ENCODE results near the gene CHID1. TPM values are rescaled to one million over a fixed set of nuclear protein-coding genes. Genes with fewer than 3 reads are reported as not detected.

The CHID1 gene
- total RNA-seq, 3 donors from 2014 or later: 102 to 115 (median 104) TPM

GRCh38 chr11:876545-876944 lies 34.1 kb downstream of the CHID1 start:
- no peak for DNase-seq
- no peaks in the 10 kb centered on the region for H3K27me3 Mint-ChIP-seq (ENCODE audit: low read depth)
- no peaks in the 10 kb centered on the region for H3K9me3 Mint-ChIP-seq
- H3K4me1 Mint-ChIP-seq (ENCODE audit: low read depth): no peaks in the 10 kb centered on the region
- no peak for ATAC-seq
- H3K4me3 Mint-ChIP-seq: no peak overlapping the region
- peaks cover 30% of the 10 kb centered on the region for H3K36me3 Mint-ChIP-seq (ENCODE audit: insufficient read depth)

GRCh38 chr11:875769-876301 lies 34.8 kb downstream of the CHID1 start:
- H3K36me3 Mint-ChIP-seq (ENCODE audit: insufficient read depth): peaks cover 27% of the 10 kb centered on the region

GRCh38 chr11:875203-875602 lies 35.4 kb downstream of the CHID1 start:
- ATAC-seq: no peak
- Mint-ChIP-seq H3K36me3 (ENCODE audit: insufficient read depth) (peaks cover 23% of the 10 kb centered on the region), H3K4me1 (ENCODE audit: low read depth) (no peaks in the 10 kb centered on the region), H3K27me3 (ENCODE audit: low read depth) (no peaks in the 10 kb centered on the region), H3K4me3 (no peak overlapping the region), H3K9me3 (no peaks in the 10 kb centered on the region)
- no peak for DNase-seq

More at GRCh38 chr11:875769-876301, 34.8 kb downstream of the CHID1 start:
- H3K9me3 Mint-ChIP-seq: no peaks in the 10 kb centered on the region
- ATAC-seq (no peak), DNase-seq (no peak)
- no peaks in the 10 kb centered on the region for H3K4me1 Mint-ChIP-seq (ENCODE audit: low read depth)
- no peaks in the 10 kb centered on the region for H3K27me3 Mint-ChIP-seq (ENCODE audit: low read depth)
- H3K4me3 Mint-ChIP-seq: no peak overlapping the region

GRCh38 chr11:873706-874105 lies 36.9 kb downstream of the CHID1 start:
- H3K27me3 Mint-ChIP-seq (ENCODE audit: low read depth): no peaks in the 10 kb centered on the region
- H3K9me3 Mint-ChIP-seq: no peaks in the 10 kb centered on the region
- peaks cover 18% of the 10 kb centered on the region for H3K36me3 Mint-ChIP-seq (ENCODE audit: insufficient read depth)
- no peak for DNase-seq
- no peaks in the 10 kb centered on the region for H3K4me1 Mint-ChIP-seq (ENCODE audit: low read depth)
- no peak overlapping the region for H3K4me3 Mint-ChIP-seq
- no peak for ATAC-seq

GRCh38 chr11:872799-873198 lies 37.8 kb downstream of the CHID1 start:
- Mint-ChIP-seq H3K27me3 (ENCODE audit: low read depth) (no peaks in the 10 kb centered on the region), H3K4me3 (no peak overlapping the region), H3K9me3 (no peaks in the 10 kb centered on the region), H3K4me1 (ENCODE audit: low read depth) (no peaks in the 10 kb centered on the region), H3K36me3 (ENCODE audit: insufficient read depth) (peaks cover 18% of the 10 kb centered on the region)
- ATAC-seq (no peak), DNase-seq (no peak)

- Mint-ChIP-seq H3K4me1 (ENCODE audit: low read depth) (no peaks in the 10 kb centered on the region), H3K27me3 (ENCODE audit: low read depth) (no peaks in the 10 kb centered on the region), H3K4me3 (no peak overlapping the region), H3K36me3 (ENCODE audit: insufficient read depth) (peaks cover 16% of the 10 kb centered on the region), H3K9me3 (no peaks in the 10 kb centered on the region)
- ATAC-seq: no peak
- DNase-seq: no peak
Measured at GRCh38 chr11:871472-871871, 39.1 kb downstream of the CHID1 start.

GRCh38 chr11:870418-870817 lies 40.2 kb downstream of the CHID1 start:
- no peaks in the 10 kb centered on the region for H3K4me1 Mint-ChIP-seq (ENCODE audit: low read depth)
- no peak for ATAC-seq
- no peaks in the 10 kb centered on the region for H3K27me3 Mint-ChIP-seq (ENCODE audit: low read depth)
- peaks cover 9% of the 10 kb centered on the region for H3K36me3 Mint-ChIP-seq (ENCODE audit: insufficient read depth)
- no peak overlapping the region for H3K4me3 Mint-ChIP-seq
- no peaks in the 10 kb centered on the region for H3K9me3 Mint-ChIP-seq
- DNase-seq: no peak

- Mint-ChIP-seq H3K4me1 (ENCODE audit: low read depth) (no peaks in the 10 kb centered on the region), H3K4me3 (no peak overlapping the region), H3K27me3 (ENCODE audit: low read depth) (no peaks in the 10 kb centered on the region), H3K9me3 (no peaks in the 10 kb centered on the region), H3K36me3 (ENCODE audit: insufficient read depth) (peaks cover 8% of the 10 kb centered on the region)
- DNase-seq (no peak), ATAC-seq (no peak)
Measured at GRCh38 chr11:870127-870413, 40.5 kb downstream of the CHID1 start.

GRCh38 chr11:869399-870126 lies 41.0 kb downstream of the CHID1 start:
- no peak for ATAC-seq
- peaks cover 8% of the 10 kb centered on the region for H3K36me3 Mint-ChIP-seq (ENCODE audit: insufficient read depth)
- DNase-seq: no peak
- H3K4me3 Mint-ChIP-seq: no peak overlapping the region
- H3K9me3 Mint-ChIP-seq: no peaks in the 10 kb centered on the region
- no peaks in the 10 kb centered on the region for H3K27me3 Mint-ChIP-seq (ENCODE audit: low read depth)
- no peaks in the 10 kb centered on the region for H3K4me1 Mint-ChIP-seq (ENCODE audit: low read depth)

GRCh38 chr11:868802-869201 lies 41.8 kb downstream of the CHID1 start:
- H3K27me3 Mint-ChIP-seq (ENCODE audit: low read depth): no peaks in the 10 kb centered on the region
- no peaks in the 10 kb centered on the region for H3K9me3 Mint-ChIP-seq
- ATAC-seq (no peak), DNase-seq (no peak)
- H3K36me3 Mint-ChIP-seq (ENCODE audit: insufficient read depth): peaks cover 6% of the 10 kb centered on the region
- H3K4me1 Mint-ChIP-seq (ENCODE audit: low read depth): no peaks in the 10 kb centered on the region
- no peak overlapping the region for H3K4me3 Mint-ChIP-seq

- ATAC-seq (no peak), DNase-seq (no peak)
- no peak overlapping the region for H3K4me3 Mint-ChIP-seq
- H3K9me3 Mint-ChIP-seq: no peaks in the 10 kb centered on the region
- peaks cover 2% of the 10 kb centered on the region for H3K36me3 Mint-ChIP-seq (ENCODE audit: insufficient read depth)
- no peaks in the 10 kb centered on the region for H3K4me1 Mint-ChIP-seq (ENCODE audit: low read depth)
- H3K27me3 Mint-ChIP-seq (ENCODE audit: low read depth): no peaks in the 10 kb centered on the region
Measured at GRCh38 chr11:868394-868793, 42.2 kb downstream of the CHID1 start.

- Mint-ChIP-seq H3K4me3 (no peak overlapping the region), H3K9me3 (no peaks in the 10 kb centered on the region), H3K36me3 (ENCODE audit: insufficient read depth) (no peaks in the 10 kb centered on the region), H3K27me3 (ENCODE audit: low read depth) (no peaks in the 10 kb centered on the region), H3K4me1 (ENCODE audit: low read depth) (no peaks in the 10 kb centered on the region)
- no peak for DNase-seq
- ATAC-seq: no peak
Measured at GRCh38 chr11:867856-868358, 42.7 kb downstream of the CHID1 start.

GRCh38 chr11:866481-866880 lies 44.1 kb downstream of the CHID1 start:
- Mint-ChIP-seq H3K36me3 (ENCODE audit: insufficient read depth) (no peaks in the 10 kb centered on the region), H3K27me3 (ENCODE audit: low read depth) (no peaks in the 10 kb centered on the region), H3K4me1 (ENCODE audit: low read depth) (no peaks in the 10 kb centered on the region), H3K4me3 (no peak overlapping the region), H3K9me3 (no peaks in the 10 kb centered on the region)
- DNase-seq (no peak), ATAC-seq (no peak)

GRCh38 chr11:865462-866430 lies 44.9 kb downstream of the CHID1 start:
- H3K36me3 Mint-ChIP-seq (ENCODE audit: insufficient read depth): no peaks in the 10 kb centered on the region
- H3K27me3 Mint-ChIP-seq (ENCODE audit: low read depth): no peaks in the 10 kb centered on the region
- no peak overlapping the region for H3K4me3 Mint-ChIP-seq
- no peaks in the 10 kb centered on the region for H3K9me3 Mint-ChIP-seq
- no peak for DNase-seq
- H3K4me1 Mint-ChIP-seq (ENCODE audit: low read depth): no peaks in the 10 kb centered on the region
- ATAC-seq: no peak

All from activated T-cell treated with anti-CD3 and anti-CD28 coated beads, Interleukin-2, amount 50 U/mL, for 4 hours (primary cell).